Lung (tissue), 16 donors: ENCODE data around the gene VAV1. TPM values are rescaled to one million over a fixed set of nuclear protein-coding genes. Genes with fewer than 3 reads are reported as not detected.

ENCODE experiments used
- ATAC-seq: fragments of 200-7000 bp; cut with Tn5 transposase; one replicate; pipeline ENCODE4 v1.9.1; 2020; ENCODE audit warnings: moderate number of reproducible peaks; ENCODE audit not compliant: insufficient read depth, low FRiP score
- DNase-seq, 3 donors: peaks; one replicate each; pipeline ENCODE4 v3.0.0-alpha.2; 2013 to 2017
- H3K27ac ChIP-seq, 2 donors: one replicate each; pipeline ENCODE4 v1.5.1; 2013; ENCODE audit warnings: mild to moderate bottlenecking in 2 of 2, moderate library complexity in 2 of 2, control low read depth in 1 of 2, inconsistent platforms in 1 of 2, low read depth in 1 of 2, low read length in 1 of 2
- H3K27me3 ChIP-seq, 3 donors: one replicate each; pipeline ENCODE4 v1.5.1; 2013; ENCODE audit warnings: low read length in 2 of 3; ENCODE audit not compliant: control insufficient read depth in 3 of 3, insufficient read depth in 3 of 3
- H3K36me3 ChIP-seq, 4 donors: one replicate each; pipeline ENCODE4 v1.5.1; 2013; ENCODE audit warnings: low read length in 4 of 4, mild to moderate bottlenecking in 1 of 4, moderate library complexity in 1 of 4; ENCODE audit not compliant: control insufficient read depth in 4 of 4, insufficient read depth in 4 of 4
- H3K4me1 ChIP-seq, 5 donors: one replicate each; pipeline ENCODE4 v1.5.1; 2013; ENCODE audit warnings: low read length in 5 of 5, mild to moderate bottlenecking in 2 of 5, moderate library complexity in 1 of 5; ENCODE audit not compliant: control insufficient read depth in 5 of 5, insufficient read depth in 5 of 5
- H3K4me3 ChIP-seq: one replicate; pipeline ENCODE4 v1.5.1; 2013; ENCODE audit warnings: mild to moderate bottlenecking, control low read depth, moderate library complexity
- H3K9ac ChIP-seq, 2 donors: one replicate each; pipeline ENCODE4 v1.5.1; 2013; ENCODE audit warnings: low read length in 2 of 2, control low read depth in 1 of 2; ENCODE audit not compliant: insufficient read depth in 1 of 2
- H3K9me3 ChIP-seq, 4 donors: one replicate each; pipeline ENCODE4 v1.5.1; 2013; ENCODE audit warnings: low read length in 3 of 4, mild to moderate bottlenecking in 1 of 4, moderate library complexity in 1 of 4; ENCODE audit not compliant: control insufficient read depth in 4 of 4, insufficient read depth in 3 of 4
- CTCF ChIP-seq: IDR thresholded peaks from 2 replicates; pipeline ENCODE4 v1.5.1; 2012; ENCODE audit warnings: mild to moderate bottlenecking; ENCODE audit errors: control extremely low read depth, extremely low read depth
- WGBS, 2 donors: extraction: QIAGEN DNeasy Blood & Tissue Kit; methylation state at CpG; one replicate each; pipeline ENCODE4 v1.1.7; 2013; 5-methylcytosine and 5-hydroxymethylcytosine counted together
- long read RNA-seq, 5 donors: transcript quantifications; one replicate each; lab custom pipeline, GENCODE V29; 2026
- polyA plus RNA-seq, 2 donors: library from polyadenylated mRNA; stranded (reverse); fragments of 200-250 nt; gene quantifications; one replicate each; pipeline ENCODE4 v1.2.1, GENCODE V29; 2013
- total RNA-seq, 2 donors: library from RNA; depleted of rRNA in 1 of 2; stranded (reverse); fragments of >200 nt in 1 of 2; gene quantifications; one replicate each; pipeline ENCODE4 v1.2.1, GENCODE V29; 2014 to 2021
- donor health status: control.
- donor health status: control.
- donor health status: Bipolar disorder and iron deficiency.
- donor health status: healthy.
- donor health status: DM: yes; HTN: yes; CAD: no.

VAV1 gene
- 10 to 100 TPM; 15.4 to 28.4 TPM for total RNA-seq
- polyA plus RNA-seq, result 10 to 100 TPM in 1 of 2 donors, 1 to 10 TPM in 1; 8.7 to 60.8 TPM
- long read RNA-seq, donor 1, result 0 reads
- long read RNA-seq, donor 2, result 0 reads
- long read RNA-seq, donor 3, result 0 reads
- long read RNA-seq, donor 4, result 0 reads
- long read RNA-seq, donor 5, partial matches to known transcripts, result 7 of 7 reads
- long read RNA-seq, donor 5, other reads (novel, unspliced or antisense), result 0 of 7 reads

- ATAC-seq (peak; percentile 41), DNase-seq (peak in 1 of 3 donors; percentile 19)
- Histone ChIP-seq H3K9ac (no peak within 1 kb of the TSS), H3K4me3 (peak within 1 kb of the TSS; percentile 56), H3K27me3 (no peaks in the 10 kb centered on the region), H3K27ac (peak within 1 kb of the TSS in 1 of 2 donors; percentile 81), H3K36me3 (no peaks in the 10 kb centered on the region), H3K9me3 (no peaks in the 10 kb centered on the region), H3K4me1 (peaks cover 0 to 8% (median 0%) of the 10 kb centered on the region in 5 donors)
- WGBS, 2 donors, result 27 to 46% methylated on average over 18 to 25 of the region's 25 CpGs
- no peak for TF ChIP-seq CTCF
Observed at GRCh38 chr19:6772028-6772865, at the start of gene VAV1. VAV1 (plus strand) TSS chr19:6772708; CDS start chr19:6772808, 100 bp downstream.

GRCh38 chr19:6723108-6723618 lies 49.3 kb upstream of the VAV1 start:
- no peak overlapping the region for H3K9ac ChIP-seq
- no peak overlapping the region for H3K4me3 ChIP-seq
- H3K36me3 ChIP-seq, result no peaks in the 10 kb centered on the region
- H3K4me1 ChIP-seq, result peaks cover 0 to 11% (median 3%) of the 10 kb centered on the region in 5 donors
- TF ChIP-seq CTCF, result no peak
- DNase-seq, result peak; percentile 69 to 90 (median 78)
- peak overlapping the region in 1 of 2 donors; percentile 4 for H3K27ac ChIP-seq
- no peaks in the 10 kb centered on the region for H3K9me3 ChIP-seq
- no peaks in the 10 kb centered on the region for H3K27me3 ChIP-seq
- 20 to 21% methylated on average over 13 of the region's 13 CpGs for WGBS, 2 donors
- no peak for ATAC-seq

- TF ChIP-seq CTCF, result no peak
- Histone ChIP-seq H3K27ac (peak overlapping the region in 1 of 2 donors; percentile 62), H3K9ac (no peak overlapping the region), H3K4me3 (no peak overlapping the region), H3K4me1 (peaks cover 0 to 14% (median 3%) of the 10 kb centered on the region in 5 donors), H3K36me3 (no peaks in the 10 kb centered on the region), H3K27me3 (no peaks in the 10 kb centered on the region), H3K9me3 (no peaks in the 10 kb centered on the region)
- ATAC-seq (no peak), DNase-seq (peak in 1 of 3 donors; percentile 35)
- WGBS, 2 donors, result 19 to 41% methylated on average over 5 of the region's 5 CpGs
Observed at GRCh38 chr19:6723738-6724137, 48.8 kb upstream of the VAV1 start.
